ENCODE results near the gene CREB3L4.
A peak's percentile ranks its signal among the peaks of the same experiment; 100 is the strongest.

Gene CREB3L4

GRCh38 chr1:153945131-153945794 is 22.4 kb upstream of the CREB3L4 start:
- Histone ChIP-seq H3K4me2 (ENCODE audit: insufficient read depth, low read length, poor library complexity, severe bottlenecking) (peak overlapping the region; percentile 99), H2BK15ac (ENCODE audit: low read length) (no peak overlapping the region), H2AK5ac (ENCODE audit: low read depth, low read length) (peak overlapping the region; percentile 64), H2BK5ac (ENCODE audit: low read length) (no peak overlapping the region), H3K4ac (ENCODE audit: low read length) (no peak overlapping the region), H3K27ac (replicated peaks; ENCODE audit: low read length) (no peak overlapping the region), H3K18ac (ENCODE audit: low read length) (peak overlapping the region; percentile 88), H3K36me3 (replicated peaks in 1 of 2; ENCODE audit: control insufficient read depth in 2 of 2, insufficient read depth in 2 of 2, low read length in 2 of 2) (peaks cover 12 to 77% of the 10 kb centered on the region in 2 donors), H2BK120ac (ENCODE audit: low read depth, low read length) (no peak overlapping the region), H2AFZ (ENCODE audit: low read length) (peak overlapping the region; percentile 89), H3K27me3 (ENCODE audit: control insufficient read depth in 3 of 3, insufficient read depth in 3 of 3, low read depth in 1 of 3, low read length in 3 of 3) (peaks cover 0 to 3% (median 0%) of the 10 kb centered on the region in 3 experiments), H3K9me3 (replicated peaks in 1 of 2; ENCODE audit: control insufficient read depth in 2 of 2, insufficient read depth in 1 of 2, low read depth in 1 of 2, low read length in 2 of 2) (no peaks in the 10 kb centered on the region), H3K23ac (ENCODE audit: low read depth, low read length, poor library complexity) (no peak overlapping the region), H4K8ac (ENCODE audit: low read depth, low read length) (no peak overlapping the region), H3K9ac (ENCODE audit: low read depth, low read length, poor library complexity) (no peak overlapping the region), H3K4me3 (ENCODE audit: low read length in 2 of 2) (peak overlapping the region; percentile 89 to 94), H4K91ac (ENCODE audit: low read depth, low read length, poor library complexity) (no peak overlapping the region), H3K14ac (ENCODE audit: low read length) (no peak overlapping the region), H3K79me1 (ENCODE audit: low read depth, low read length) (peaks cover 4% of the 10 kb centered on the region), H3K4me1 (ENCODE audit: control insufficient read depth in 2 of 2, insufficient read depth in 1 of 2, low read depth in 1 of 2, low read length in 2 of 2) (peaks cover 7 to 13% of the 10 kb centered on the region in 2 donors), H2BK12ac (ENCODE audit: low read length) (no peak overlapping the region)
- no CpG with 5 or more reads among the region's 12 CpGs for WGBS, 2 donors (ENCODE audit: extremely low coverage in 2 of 2, insufficient read length in 2 of 2, insufficient replicate concordance in 1 of 2)
- DNase-seq (ENCODE audit: low spot score) = no peak

- H2AK5ac ChIP-seq (ENCODE audit: low read depth, low read length) = peak overlapping the region; percentile 64
- H4K8ac ChIP-seq (ENCODE audit: low read depth, low read length) = no peak overlapping the region
- peaks cover 0 to 3% (median 0%) of the 10 kb centered on the region in 3 experiments for H3K27me3 ChIP-seq (ENCODE audit: control insufficient read depth in 3 of 3, insufficient read depth in 3 of 3, low read depth in 1 of 3, low read length in 3 of 3)
- no peaks in the 10 kb centered on the region for H3K9me3 ChIP-seq (replicated peaks in 1 of 2; ENCODE audit: control insufficient read depth in 2 of 2, insufficient read depth in 1 of 2, low read depth in 1 of 2, low read length in 2 of 2)
- peaks cover 14 to 77% of the 10 kb centered on the region in 2 donors for H3K36me3 ChIP-seq (replicated peaks in 1 of 2; ENCODE audit: control insufficient read depth in 2 of 2, insufficient read depth in 2 of 2, low read length in 2 of 2)
- peak overlapping the region; percentile 89 to 94 for H3K4me3 ChIP-seq (ENCODE audit: low read length in 2 of 2)
- H3K4ac ChIP-seq (ENCODE audit: low read length) = no peak overlapping the region
- no peak overlapping the region for H2BK5ac ChIP-seq (ENCODE audit: low read length)
- H3K79me1 ChIP-seq (ENCODE audit: low read depth, low read length) = peaks cover 4% of the 10 kb centered on the region
- no peak overlapping the region for H3K27ac ChIP-seq (replicated peaks; ENCODE audit: low read length)
- whole genome bisulfite sequencing, 2 donors (ENCODE audit: extremely low coverage in 2 of 2, insufficient read length in 2 of 2, insufficient replicate concordance in 1 of 2) = no CpG with 5 or more reads among the region's 95 CpGs
- H2BK120ac ChIP-seq (ENCODE audit: low read depth, low read length) = no peak overlapping the region
- H2AFZ ChIP-seq (ENCODE audit: low read length) = peak overlapping the region; percentile 89
- no peak overlapping the region for H2BK12ac ChIP-seq (ENCODE audit: low read length)
- H3K14ac ChIP-seq (ENCODE audit: low read length) = no peak overlapping the region
- peak overlapping the region; percentile 99 for H3K4me2 ChIP-seq (ENCODE audit: insufficient read depth, low read length, poor library complexity, severe bottlenecking)
- peak overlapping the region; percentile 88 for H3K9ac ChIP-seq (ENCODE audit: low read depth, low read length, poor library complexity)
- DNase-seq (ENCODE audit: low spot score) = no peak
- H3K4me1 ChIP-seq (ENCODE audit: control insufficient read depth in 2 of 2, insufficient read depth in 1 of 2, low read depth in 1 of 2, low read length in 2 of 2) = peaks cover 7 to 13% of the 10 kb centered on the region in 2 donors
- H4K91ac ChIP-seq (ENCODE audit: low read depth, low read length, poor library complexity) = no peak overlapping the region
- H3K18ac ChIP-seq (ENCODE audit: low read length) = peak overlapping the region; percentile 88
- H2BK15ac ChIP-seq (ENCODE audit: low read length) = no peak overlapping the region
- H3K23ac ChIP-seq (ENCODE audit: low read depth, low read length, poor library complexity) = peak overlapping the region; percentile 82
Observed at GRCh38 chr1:153945795-153946621, 21.7 kb upstream of the CREB3L4 start.

- Histone ChIP-seq H3K79me1 (ENCODE audit: low read depth, low read length) (peaks cover 4% of the 10 kb centered on the region), H3K9me3 (replicated peaks in 1 of 2; ENCODE audit: control insufficient read depth in 2 of 2, insufficient read depth in 1 of 2, low read depth in 1 of 2, low read length in 2 of 2) (no peaks in the 10 kb centered on the region), H2BK12ac (ENCODE audit: low read length) (no peak within 1 kb of the TSS), H3K4me3 (ENCODE audit: low read length in 2 of 2) (peak within 1 kb of the TSS; percentile 89 to 94), H3K18ac (ENCODE audit: low read length) (peak within 1 kb of the TSS; percentile 88), H3K4me1 (ENCODE audit: control insufficient read depth in 2 of 2, insufficient read depth in 1 of 2, low read depth in 1 of 2, low read length in 2 of 2) (peaks cover 7 to 13% of the 10 kb centered on the region in 2 donors), H3K27me3 (ENCODE audit: control insufficient read depth in 3 of 3, insufficient read depth in 3 of 3, low read depth in 1 of 3, low read length in 3 of 3) (peaks cover 0 to 3% (median 0%) of the 10 kb centered on the region in 3 experiments), H4K8ac (ENCODE audit: low read depth, low read length) (no peak within 1 kb of the TSS), H3K27ac (replicated peaks; ENCODE audit: low read length) (no peak within 1 kb of the TSS), H2BK5ac (ENCODE audit: low read length) (no peak within 1 kb of the TSS), H3K14ac (ENCODE audit: low read length) (no peak within 1 kb of the TSS), H2BK15ac (ENCODE audit: low read length) (no peak within 1 kb of the TSS), H2BK120ac (ENCODE audit: low read depth, low read length) (no peak within 1 kb of the TSS), H3K36me3 (replicated peaks in 1 of 2; ENCODE audit: control insufficient read depth in 2 of 2, insufficient read depth in 2 of 2, low read length in 2 of 2) (peaks cover 17 to 77% of the 10 kb centered on the region in 2 donors), H3K9ac (ENCODE audit: low read depth, low read length, poor library complexity) (peak within 1 kb of the TSS; percentile 88), H2AFZ (ENCODE audit: low read length) (peak within 1 kb of the TSS; percentile 89), H2AK5ac (ENCODE audit: low read depth, low read length) (peak within 1 kb of the TSS; percentile 64), H3K4ac (ENCODE audit: low read length) (no peak within 1 kb of the TSS), H3K23ac (ENCODE audit: low read depth, low read length, poor library complexity) (peak within 1 kb of the TSS; percentile 82), H3K4me2 (ENCODE audit: insufficient read depth, low read length, poor library complexity, severe bottlenecking) (peak within 1 kb of the TSS; percentile 99), H4K91ac (ENCODE audit: low read depth, low read length, poor library complexity) (no peak within 1 kb of the TSS)
- no CpG with 5 or more reads among the region's 28 CpGs for WGBS, 2 donors (ENCODE audit: extremely low coverage in 2 of 2, insufficient read length in 2 of 2, insufficient replicate concordance in 1 of 2)
- DNase-seq (ENCODE audit: low spot score) = peak; percentile 76
Observed at GRCh38 chr1:153946622-153947241, 21.0 kb upstream of the CREB3L4 start, which contains the start of gene DENND4B. DENND4B (minus strand) TSS chr1:153946718; CDS start chr1:153944374, 2,344 bp downstream.

Data from neuronal stem cell (in vitro differentiated cells).